NK-92 (cell line): ENCODE results near the gene KCNJ6.
"Not testable (repeated sequence)": the region's sequence is repeated elsewhere in the genome, so short reads cannot be mapped to it uniquely, and the experiment has no call there.

Experiments
- DNase-seq: peaks from one replicate; lab custom pipeline; 2025; ENCODE audit not compliant: unreplicated experiment; lab: John Stamatoyannopoulos, UW

Gene KCNJ6, protein sequence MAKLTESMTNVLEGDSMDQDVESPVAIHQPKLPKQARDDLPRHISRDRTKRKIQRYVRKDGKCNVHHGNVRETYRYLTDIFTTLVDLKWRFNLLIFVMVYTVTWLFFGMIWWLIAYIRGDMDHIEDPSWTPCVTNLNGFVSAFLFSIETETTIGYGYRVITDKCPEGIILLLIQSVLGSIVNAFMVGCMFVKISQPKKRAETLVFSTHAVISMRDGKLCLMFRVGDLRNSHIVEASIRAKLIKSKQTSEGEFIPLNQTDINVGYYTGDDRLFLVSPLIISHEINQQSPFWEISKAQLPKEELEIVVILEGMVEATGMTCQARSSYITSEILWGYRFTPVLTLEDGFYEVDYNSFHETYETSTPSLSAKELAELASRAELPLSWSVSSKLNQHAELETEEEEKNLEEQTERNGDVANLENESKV

DNA sequence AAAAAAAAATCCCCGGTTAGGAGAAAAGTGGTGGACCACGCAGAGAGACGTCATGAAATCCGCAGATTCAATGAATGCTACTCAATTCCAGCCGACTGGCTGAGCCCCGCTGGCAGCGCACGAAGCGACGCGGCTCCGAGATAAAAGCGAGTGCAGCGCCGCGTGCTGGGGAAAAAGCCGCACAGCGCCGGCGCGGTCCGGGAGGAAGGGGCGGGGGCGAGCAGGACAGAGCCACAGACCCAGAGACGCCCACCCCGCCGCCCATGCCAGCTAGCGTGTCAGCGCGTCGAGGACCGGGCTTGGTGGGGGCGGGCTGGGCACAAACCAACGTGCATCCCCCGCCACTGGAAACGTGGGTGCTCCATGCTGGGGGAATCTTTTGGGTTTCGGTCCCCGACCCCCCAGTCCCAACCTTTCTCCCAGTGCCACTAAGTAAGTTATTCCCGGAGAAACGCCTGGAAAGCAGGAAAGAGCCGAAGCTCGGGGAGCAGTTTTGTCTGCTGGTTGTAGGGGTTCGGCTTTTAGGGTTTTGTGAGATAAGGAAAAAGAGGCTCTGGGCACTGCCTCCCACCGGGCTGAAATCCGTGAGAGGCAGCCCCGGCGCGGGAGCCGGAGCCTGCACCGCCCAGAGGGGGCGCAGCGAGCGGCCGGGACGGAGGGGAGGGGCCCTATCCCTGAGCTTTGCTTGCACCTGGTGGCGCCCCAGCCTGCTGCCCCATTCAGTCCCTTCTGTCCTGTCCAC is at the start of gene KCNJ6:
KCNJ6 (minus strand) TSS at position 148 of the 742 bp plus-strand sequence. CDS start 75,775 bp downstream, outside the sequence.
- DNase-seq = no peak

GRCh38 chr21:37965088-37965805 is 49.0 kb upstream of the KCNJ6 start:
- no peak for DNase-seq

GRCh38 chr21:37958537-37958936 is 42.3 kb upstream of the KCNJ6 start:
- no peak for DNase-seq

DNA sequence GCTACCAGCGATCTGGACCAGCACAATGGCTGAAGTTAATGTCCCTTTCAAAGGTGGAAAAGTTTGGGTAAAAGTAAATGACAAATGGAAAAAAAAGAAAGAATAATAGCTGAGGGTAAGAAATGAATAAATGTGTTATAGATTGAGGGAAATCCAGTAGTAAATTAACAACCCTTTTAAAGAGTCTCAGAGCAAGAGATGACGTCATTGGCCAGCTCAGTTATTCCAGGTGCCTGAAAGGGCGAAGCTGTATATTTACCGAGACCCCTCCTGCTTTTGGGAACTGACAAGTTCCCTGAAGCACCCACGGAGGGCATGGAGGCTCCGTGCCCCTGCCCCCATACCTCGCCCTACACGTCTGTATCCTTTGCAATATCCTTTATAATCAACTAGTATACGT is 40.5 kb upstream of the KCNJ6 start:
- DNase-seq = no peak

DNA sequence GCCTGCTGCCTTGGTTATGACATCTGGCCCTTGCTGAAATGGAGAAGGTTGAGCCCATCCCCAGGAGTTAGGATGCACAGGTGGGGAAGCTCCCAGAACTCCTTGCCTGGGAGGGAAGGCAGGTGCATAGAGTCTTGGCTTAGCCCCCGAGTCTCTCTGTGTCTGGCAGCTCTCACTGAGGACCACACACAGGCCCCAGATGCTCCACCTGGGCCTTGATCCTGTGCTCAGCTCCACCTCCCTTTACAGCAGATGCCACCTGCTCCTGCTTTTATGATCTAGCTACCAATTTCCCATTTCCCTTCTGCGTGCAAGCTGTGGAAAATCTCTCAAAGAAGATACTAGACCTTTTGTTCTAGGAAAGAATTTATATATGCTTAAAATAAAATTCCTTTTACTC is 28.8 kb upstream of the KCNJ6 start:
- DNase-seq = no peak

DNA sequence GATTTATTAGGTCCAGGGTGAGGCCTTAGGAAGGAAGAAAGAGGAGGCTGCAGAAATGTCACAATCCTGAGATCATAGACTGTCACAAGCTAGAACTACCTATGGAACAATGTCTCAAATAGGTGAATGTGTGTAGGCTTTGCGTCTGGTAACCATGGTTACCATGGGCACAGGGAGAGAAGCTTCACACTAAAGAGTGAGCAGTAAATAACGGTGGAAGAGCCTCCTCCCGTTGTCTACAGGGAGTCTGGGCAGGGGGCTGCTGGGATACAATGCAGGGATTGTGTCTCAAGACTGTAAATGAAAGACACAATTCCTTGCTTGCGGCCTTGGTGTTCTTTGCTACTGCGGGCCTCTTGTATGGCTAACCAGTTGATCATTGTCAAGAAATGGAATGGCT is 28.2 kb upstream of the KCNJ6 start:
- DNase-seq = no peak

DNA sequence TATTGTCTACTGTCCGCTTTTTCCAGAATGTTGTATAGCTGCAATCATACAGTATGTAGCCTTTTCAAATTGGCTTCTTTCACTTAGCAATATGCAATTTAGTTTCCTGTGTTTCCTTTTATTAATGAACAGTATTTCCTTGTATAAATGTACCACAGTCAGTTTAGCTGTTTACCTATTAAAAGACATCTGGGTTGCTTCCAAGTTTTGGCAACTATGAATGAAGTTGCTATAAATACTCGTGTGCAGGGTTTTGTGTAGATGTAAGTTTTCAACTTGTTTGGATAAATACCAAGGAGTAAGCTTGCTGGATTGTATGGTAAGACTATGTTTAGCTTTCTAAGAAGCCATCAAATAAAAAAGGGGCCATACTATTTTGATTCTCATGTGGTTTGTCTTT is 24.4 kb upstream of the KCNJ6 start:
- no peak for DNase-seq

- DNase-seq = no peak
These were observed 23.6 kb upstream of the KCNJ6 start for GRCh38 chr21:37939838-37940237.

- DNase-seq = no peak
These were observed 23.0 kb upstream of the KCNJ6 start for GRCh38 chr21:37939251-37939650.

DNA sequence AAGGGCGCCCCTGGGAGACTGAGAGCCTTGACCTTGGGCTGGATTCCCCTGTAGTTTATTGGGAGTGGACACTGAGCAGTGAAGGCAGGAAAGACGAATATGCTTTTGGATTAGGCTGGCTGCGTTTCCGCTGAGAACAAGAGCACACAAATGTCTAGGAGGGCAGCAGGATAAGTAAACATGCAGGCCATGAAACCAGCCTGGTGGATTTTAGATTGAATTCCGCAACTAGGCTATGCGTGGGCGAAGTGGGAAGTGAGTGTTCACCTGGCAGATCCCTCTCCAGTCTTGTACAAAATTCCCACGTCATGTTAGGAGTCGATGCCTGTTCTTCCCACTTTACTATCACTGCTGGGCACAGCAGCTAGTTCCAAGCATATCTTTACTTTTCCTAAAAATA is 21.4 kb upstream of the KCNJ6 start:
- no peak for DNase-seq

DNA sequence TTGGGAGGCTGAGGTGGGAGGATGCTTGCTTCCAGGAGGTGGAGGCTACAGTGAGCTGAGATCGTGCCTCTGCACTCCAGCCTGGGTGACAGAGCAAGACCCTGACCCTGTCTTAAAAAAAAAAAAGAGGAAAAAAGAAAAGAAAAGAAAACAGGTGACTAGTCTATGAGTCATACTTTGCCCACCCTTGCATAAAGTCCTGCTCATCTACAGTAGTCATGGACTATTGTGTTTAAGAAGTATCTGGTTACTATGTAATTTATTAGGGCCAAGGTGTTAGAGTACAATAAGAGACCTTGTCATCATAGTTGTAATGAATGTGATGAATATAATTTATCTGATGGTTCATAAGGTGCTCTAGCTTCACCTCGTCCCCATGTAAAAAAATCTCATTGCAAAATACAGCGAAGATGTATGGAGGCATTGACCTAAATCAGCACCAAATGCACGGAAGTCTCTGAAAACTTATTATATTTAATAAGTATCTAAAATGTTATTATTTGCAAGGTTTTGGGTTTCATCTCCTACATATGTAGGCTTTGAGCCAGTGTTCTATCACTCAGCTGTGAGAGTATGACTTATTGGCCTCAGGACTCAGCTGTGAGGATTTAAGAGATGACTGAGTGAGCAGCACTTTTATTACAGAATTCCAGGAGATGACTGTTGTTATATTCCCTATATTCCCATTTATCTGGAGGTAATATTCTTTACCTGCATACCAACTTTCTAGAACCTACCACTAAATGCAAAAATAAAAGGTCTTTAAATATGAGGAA is 19.9 kb upstream of the KCNJ6 start:
- no peak for DNase-seq

DNA sequence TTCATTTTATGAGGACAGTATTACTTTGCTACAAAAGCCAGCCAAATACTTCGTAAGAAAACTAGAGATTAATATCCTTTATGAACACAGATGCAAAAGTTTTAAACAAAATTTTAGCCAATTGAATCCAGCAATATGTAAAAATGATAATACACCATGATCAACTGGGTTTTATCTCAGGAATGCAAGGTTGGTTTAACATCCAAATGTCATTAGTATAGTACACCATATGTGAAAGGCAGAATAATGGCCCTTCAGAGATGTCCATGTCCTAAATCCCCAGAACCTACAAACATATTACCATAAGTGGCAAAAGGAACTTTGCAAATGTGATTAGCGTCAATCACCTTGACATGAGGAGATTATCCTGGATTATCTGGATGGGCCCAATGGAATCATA is 16.7 kb upstream of the KCNJ6 start:
- DNase-seq = no peak

DNA sequence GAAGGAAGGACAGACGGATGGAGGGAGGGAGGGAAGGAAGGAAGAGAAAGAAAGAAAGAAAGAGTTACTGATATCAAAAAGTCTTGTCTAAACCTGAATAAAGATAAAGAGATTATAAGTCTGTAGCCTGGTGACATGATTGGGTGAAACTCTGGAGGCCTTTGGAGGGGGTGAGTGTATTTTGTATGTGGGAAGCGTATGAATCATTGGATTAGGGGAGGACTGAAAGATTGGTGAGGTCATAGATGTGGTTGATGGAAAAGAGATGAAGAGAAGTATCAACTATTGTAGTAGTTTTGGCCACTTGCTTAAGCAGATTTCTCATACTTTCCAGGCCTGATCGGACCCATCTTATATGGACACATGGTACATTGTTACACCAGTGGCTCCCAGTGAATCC is 11.5 kb upstream of the KCNJ6 start:
- no peak for DNase-seq

- DNase-seq = no peak
These were observed 4.8 kb upstream of the KCNJ6 start for GRCh38 chr21:37921091-37921490.

DNA sequence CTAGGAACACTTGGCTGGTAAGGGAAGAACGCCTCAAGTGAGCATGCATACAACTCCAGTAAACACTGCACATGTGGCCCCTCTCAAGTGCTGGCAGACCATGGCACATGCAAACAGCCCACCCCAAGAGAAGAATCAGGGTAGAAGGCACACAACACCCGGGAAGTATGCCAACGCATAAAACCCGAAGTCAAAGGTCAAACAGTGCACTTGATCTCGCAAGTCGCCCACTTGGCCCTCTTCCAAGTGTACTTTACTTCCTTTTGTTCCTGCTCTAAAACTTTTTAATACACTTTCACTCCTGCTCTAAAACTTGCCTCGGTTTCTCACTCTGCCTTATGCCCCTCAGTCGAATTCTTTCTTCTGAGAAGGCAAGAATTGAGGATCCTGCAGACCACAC is 4.0 kb upstream of the KCNJ6 start:
- not testable (repeated sequence) for DNase-seq

DNA sequence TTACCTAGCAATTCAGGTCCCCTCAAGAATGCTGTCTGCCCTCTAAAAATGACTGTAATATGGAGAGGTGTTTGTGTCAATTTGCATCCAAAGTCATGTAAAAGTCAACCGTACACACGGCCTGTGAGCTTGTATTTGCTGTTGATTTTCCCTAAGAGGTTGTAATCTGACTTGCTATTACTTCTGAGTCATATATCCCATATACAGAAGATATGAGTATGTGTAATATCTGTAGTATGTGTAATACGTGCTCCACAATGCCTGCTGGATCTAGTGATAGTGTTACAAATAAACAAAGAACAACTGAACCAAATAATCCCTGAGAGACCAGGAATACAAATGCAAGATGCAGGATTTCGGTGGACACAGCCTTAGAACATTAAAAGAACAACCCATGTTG is 1.4 kb upstream of the KCNJ6 start:
- no peak for DNase-seq

DNA sequence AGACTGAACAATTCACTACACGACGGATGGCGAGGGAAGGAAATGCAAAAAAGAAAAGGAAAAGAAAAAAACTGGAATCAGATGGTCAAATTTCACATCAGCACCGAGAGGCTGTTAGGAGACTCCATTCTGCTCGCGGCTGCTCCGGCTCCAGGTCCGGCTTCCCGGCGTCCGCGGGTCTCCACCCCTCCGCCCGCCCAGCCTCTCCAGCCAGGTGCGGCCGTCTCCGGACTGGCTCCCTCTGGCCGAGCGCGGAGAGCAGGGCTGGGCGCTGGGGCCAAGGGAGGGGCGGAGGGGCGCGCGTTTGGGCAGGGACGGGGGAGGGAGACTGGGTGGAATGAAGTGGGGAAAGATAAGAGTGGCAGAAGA is 332 bp downstream of the KCNJ6 start:
- no peak for DNase-seq

GRCh38 chr21:37915497-37915911 is 753 bp downstream of the KCNJ6 start:
- DNase-seq = no peak

- no peak for DNase-seq
These were observed 3.6 kb downstream of the KCNJ6 start for GRCh38 chr21:37912616-37913015.

GRCh38 chr21:37909936-37910335 is 6.3 kb downstream of the KCNJ6 start:
- no peak for DNase-seq

- no peak for DNase-seq
These were observed 7.6 kb downstream of the KCNJ6 start for GRCh38 chr21:37908691-37909090.
